HG02763 (cell line): ENCODE measurements around the gene NRBF2.
"Not testable (repeated sequence)": the region's sequence is repeated elsewhere in the genome, so short reads cannot be mapped to it uniquely, and the experiment has no call there.

ENCODE experiments used
- ATAC-seq: cut with Tn5 transposase; IDR thresholded peaks from one replicate; pipeline ENCODE4 v1.9.1; 2021; ENCODE audit warnings: mild to moderate bottlenecking, moderate library complexity; ENCODE audit not compliant: unreplicated experiment

NRBF2 gene

DNA sequence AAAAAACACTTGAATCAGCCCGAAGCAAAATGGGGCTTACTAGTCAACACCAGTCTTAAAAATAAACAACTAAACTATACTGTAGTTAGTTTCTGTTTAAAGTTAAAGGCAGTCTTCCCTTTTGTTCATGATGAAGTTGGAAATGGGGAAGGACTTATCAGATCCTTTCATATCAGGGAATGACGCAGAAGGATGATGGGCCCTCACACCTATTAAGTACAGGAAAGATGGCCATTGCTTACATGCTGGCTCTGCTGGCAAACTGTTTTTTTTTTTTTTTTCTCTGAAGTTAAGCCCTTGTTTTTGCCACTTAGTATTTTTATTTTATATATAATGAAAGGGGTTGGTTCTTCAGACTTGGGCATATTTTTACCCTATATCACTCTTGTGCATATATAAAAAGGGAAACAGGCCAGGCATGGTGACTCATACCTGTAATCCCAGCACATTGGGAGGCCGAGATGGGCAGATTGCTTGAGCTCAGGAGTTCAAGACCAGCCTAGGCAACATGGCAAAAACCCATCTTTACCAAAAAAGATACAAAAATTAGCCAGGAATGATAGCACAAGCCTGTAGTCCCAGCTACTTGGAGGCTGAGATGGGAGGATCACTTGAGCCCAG is 16.6 kb upstream of the NRBF2 start:
- ATAC-seq = no peak

DNA sequence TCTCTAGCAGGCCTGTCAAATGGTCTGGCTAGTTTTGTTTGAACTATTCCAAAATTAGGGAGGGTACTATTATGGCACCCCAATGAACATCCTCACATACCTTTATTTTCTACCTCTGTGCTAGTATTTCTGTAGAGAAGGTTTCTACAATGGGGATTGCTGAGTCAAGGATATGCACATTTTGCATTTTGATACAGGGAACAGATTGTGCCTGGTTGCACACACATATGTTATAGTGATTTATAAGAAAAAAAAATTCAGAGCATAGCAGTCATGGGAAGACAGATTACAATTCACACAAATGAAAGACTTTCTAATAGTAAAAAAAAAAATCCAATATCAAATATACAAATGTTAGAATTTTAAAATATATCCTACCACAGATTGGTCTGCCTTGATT is 14.1 kb upstream of the NRBF2 start:
- ATAC-seq = no peak

DNA sequence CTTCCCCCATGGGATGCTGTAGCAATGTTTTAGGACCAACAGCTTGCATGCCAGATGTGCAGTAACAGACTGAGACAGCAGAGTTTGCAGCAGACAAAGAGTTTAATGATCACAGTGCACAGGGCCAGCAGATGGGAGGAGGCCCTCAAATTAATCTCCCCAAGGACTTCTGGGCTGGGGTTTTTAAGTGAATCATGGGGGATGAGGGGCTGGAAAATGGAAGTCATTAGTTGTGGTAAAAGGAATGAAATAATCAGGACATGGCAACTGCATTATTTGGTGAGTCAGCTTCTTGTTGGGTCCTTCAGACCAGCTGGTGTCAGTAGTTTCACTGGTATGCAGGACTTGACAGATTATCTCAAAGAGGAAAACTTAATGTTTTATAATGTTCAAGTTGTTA is 12.6 kb upstream of the NRBF2 start:
- ATAC-seq = no peak

DNA sequence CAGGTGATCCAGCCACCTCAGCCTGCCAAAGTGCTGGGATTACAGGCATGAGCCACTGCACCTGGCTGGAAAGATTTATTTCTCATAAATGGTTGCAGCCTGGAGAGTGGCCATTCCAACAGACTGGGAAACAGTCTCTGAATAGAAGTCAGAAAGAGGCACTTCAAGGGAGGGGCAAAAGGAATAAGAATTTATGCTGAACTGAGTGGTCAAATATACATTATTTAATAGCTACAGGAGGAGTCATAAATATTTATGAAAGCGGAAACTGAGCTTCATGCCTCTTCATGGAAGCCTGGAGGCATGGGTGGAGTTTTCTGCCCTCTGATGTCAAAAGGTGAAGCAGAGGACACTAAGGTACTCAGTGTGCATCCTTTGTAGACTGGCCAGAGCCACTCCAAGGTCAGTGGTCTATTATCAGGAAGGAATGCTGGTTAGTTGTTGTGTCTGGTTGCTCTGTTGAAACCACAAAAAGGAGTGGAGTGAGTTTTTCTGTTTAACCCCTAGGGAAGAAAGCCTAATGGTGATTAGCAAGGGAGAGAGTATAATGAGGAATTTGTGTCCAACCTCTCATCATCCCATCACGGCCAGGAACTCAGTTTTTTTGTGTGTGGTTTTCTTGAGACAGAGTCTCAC is 9.3 kb upstream of the NRBF2 start:
- no peak for ATAC-seq

DNA sequence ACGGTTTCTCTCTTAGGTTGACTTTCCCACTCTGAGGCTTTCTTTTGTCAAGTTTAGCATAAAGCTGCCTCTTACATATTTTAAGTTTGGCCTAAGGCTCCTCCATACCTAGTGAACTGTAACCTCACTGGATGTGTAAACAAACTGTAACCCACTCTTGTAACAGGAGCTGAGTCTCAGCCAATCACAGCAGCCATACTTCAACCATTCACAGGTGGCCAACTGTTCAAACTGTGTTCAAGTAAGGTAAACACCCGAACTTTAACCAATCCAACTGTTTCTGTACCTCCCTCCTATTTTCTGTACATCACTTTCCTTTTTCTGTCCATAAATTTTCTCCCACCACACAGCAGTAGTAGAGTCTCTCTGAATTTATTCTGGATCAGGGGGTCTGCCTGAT is 7.7 kb upstream of the NRBF2 start:
- no peak for ATAC-seq

DNA sequence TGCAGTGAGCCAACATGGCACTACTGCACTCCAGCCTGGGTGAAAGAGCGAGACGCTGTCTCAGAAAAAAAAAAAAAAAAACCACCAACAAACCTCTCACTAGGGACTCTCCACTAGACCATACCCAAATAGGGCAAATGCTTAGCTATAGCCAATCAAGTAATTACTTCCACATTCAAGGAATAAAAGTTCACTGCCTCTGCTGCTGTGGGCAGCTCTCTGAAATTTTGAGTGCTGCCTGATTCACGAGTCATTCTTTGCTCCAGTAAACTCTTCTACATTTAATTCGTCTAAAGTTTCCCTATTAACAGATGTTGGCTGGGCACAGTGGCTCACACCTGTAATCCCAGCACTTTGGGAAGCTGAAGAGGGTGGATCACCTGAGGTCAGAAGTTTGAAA is 4.7 kb upstream of the NRBF2 start:
- ATAC-seq = no peak

DNA sequence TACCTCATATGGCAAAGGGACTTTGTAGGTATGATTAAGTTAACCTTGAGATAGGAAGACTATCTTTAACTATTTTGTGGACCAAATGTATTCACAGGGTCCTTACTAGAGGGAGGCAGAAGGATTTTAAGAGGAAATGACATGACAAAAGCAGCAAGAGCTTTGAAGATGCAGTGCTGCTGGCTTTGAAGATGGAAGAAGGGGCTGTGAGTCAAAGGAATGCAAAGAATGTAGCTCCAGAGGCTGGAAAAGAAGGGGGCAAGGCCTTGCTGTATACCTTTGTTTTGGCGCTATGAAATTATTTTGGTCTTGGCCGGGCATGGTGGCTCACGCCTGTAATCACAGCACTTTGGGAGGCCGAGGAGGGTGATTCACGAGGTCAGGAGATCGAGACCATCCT is 3.2 kb upstream of the NRBF2 start:
- ATAC-seq = no peak

DNA sequence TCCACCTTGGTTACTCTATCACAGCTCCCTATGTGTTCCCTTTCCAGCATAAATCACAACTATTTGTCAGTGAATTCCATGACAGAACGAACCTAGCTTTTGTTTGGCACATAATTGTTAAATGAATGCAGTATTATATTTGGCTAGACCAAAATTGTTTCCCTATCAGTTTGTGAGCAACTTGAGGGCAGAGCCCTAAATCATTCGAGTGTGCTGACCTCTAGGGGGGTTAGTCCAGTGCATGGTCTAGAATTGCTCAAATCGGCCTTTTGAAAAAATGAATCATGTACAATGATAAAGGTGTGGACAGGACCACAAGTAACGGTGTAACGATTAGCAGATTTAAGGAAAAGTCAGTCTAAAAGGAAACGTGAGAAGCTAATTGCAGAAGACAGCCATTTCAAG is 475 bp upstream of the NRBF2 start:
- ATAC-seq = no peak

DNA sequence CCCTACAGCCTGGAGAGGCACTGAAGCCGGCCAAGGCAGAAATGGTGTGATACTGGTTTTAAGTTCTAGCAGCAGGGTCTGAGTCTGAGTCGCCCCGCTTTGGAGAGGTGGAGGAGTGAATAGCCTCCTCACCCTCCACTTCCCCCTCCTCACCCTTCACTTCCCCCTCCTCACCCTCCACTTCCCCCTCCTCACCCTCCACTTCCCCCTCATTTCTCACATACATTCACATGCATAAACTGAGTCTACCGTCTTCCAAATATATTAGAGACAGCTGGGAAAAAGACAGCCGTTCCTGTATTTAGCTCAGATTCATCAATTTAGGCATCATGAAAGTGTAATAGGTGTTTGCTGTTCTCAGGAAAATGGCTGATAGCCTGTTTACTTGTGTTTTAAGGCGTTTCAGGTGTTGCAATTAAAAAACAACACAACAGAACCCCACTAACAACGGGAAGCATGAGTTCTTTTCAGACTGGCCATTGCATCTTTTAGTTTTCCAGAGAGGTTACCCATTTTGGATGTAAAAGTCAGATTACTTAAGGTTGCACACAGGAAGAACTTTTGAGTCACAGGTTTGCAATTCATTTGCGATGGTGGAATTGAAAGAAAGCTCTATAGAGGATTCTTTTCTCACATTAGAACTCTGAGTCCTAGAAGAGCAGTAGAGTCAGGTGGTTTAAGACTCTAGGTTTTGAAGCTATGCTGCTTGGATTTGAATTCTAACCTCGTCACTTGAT is 861 bp downstream of the NRBF2 start:
- no peak for ATAC-seq

DNA sequence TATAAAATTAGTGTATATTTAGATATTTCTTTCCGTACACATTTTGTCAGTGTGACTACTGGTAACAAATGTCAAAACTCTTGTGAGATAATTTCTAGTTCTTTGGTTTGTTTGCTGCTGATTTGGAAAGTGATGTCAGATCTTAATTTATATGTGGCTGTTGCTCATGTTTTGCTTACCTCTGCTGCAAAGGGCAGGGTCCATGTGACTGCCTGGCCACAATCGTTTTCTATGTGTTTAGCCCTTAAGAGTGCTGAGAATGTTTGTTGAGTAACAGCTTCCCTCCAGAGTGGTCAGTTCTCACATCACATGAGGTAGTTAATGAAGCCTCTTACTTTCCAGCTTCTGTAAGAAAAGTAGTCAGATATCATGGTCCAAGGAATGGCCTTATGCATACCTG is 4.2 kb downstream of the NRBF2 start:
- ATAC-seq = no peak

DNA sequence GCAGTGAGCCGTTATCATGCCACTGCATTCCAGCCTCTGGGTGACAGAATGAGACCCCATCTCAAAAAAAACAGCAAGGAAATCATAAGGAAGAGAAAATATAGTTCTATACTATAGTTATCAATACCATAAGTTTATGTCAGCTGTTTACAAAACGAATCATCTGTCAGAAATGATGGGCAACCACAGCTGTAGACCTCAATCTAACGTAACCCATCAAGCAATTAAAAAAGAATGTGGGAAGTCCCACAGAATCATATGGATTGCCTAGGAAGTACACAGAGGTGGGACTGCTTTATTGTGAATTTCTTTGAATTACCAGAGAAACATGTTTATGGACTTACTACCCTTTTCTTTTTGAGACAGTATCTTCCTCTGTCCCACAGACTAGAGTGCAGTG is 6.9 kb downstream of the NRBF2 start:
- no peak for ATAC-seq

DNA sequence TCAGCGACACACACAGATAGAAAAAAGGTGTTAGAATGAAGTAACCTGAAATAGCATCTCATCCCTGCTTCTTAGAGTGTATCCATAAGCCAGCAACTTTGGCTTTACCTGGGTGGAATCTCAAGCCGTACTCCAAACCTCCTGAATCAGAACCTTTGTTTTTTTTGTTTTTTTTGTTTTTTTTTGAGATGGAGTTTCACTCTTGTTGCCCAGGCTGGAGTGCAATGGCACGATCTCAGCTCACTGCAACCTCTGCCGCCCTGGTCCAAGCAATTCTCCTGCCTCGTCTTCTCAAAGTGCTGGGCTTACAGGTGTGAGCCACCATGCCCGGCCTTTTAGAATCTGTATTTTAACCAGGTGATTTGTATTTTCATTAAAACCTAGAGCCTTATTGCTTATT is 9.0 kb downstream of the NRBF2 start:
- ATAC-seq = no peak

DNA sequence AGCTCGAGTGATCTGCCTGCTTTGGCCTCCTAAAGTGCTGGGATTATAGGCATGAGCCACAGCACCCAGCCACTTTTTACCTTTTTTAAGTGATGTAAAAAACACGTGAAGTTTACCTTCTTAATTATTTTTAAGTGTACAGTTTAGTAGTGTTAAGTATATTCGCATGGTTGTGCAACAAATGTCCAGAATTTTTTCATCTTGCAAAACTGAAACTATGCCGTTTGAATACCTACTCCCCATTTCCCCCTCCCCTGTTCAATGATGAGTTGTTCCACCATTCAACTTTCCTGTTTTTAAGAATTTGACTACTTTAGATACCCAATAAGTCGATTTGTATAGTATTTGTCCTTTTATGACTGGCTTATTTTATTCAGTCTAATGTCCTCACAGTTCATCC is 10.9 kb downstream of the NRBF2 start:
- ATAC-seq = no peak

DNA sequence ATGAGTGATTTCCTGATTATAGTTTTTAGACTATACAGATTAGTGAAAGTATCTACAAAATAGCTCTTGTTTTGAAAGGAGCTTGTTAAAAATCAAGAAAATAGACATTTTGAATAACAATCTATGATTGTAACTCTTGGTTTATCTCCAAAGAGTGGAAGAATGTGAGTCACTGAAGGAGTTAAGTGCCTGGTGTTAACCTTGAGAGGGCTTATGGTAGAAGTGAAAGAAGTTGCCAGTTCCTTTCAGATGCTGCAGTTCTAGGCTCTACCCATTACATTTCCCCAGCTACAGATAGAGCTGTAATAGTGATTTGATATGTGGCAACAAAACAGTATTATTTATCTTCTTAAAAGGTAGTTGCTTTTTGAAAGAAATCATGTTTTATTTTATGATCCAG is 12.7 kb downstream of the NRBF2 start:
- no peak for ATAC-seq

DNA sequence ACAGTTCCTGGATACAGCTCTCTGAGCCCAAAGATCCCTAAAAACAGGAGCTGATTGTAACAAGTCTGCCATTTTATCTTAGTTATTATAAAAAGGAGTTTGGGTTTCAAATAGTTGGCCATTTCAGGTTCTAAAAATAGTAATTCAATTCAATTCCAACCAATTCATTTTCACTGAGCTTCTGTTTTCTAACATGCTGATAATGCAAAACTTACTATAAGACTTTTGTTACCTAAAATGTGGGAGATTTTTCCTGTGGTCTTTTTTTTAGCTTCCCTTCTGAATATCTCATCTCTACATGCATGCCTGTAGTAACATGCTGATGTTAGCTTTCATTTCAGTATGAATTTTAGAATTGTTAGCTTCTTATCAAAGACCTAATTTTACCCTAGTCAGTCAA is 13.4 kb downstream of the NRBF2 start:
- ATAC-seq = no peak

DNA sequence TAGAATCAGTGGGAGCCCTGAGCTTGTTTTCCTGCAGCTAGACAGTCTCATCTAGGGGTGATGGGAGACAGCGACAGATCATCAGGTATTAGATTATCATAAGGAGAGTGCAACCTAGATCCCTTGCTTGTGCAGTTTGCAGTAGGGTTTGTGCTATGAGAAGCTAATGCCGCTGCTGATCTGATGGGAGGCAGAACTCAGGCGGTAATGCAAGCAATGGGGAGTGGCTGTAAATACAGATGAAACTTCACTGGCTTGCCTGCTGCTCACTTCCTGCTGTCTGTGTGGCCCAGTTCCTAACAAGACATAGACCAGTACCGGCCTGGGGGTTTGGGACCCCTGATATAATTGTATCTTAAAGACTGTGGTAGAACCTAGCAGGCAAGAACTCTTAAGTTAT is 17.6 kb downstream of the NRBF2 start:
- ATAC-seq = no peak

DNA sequence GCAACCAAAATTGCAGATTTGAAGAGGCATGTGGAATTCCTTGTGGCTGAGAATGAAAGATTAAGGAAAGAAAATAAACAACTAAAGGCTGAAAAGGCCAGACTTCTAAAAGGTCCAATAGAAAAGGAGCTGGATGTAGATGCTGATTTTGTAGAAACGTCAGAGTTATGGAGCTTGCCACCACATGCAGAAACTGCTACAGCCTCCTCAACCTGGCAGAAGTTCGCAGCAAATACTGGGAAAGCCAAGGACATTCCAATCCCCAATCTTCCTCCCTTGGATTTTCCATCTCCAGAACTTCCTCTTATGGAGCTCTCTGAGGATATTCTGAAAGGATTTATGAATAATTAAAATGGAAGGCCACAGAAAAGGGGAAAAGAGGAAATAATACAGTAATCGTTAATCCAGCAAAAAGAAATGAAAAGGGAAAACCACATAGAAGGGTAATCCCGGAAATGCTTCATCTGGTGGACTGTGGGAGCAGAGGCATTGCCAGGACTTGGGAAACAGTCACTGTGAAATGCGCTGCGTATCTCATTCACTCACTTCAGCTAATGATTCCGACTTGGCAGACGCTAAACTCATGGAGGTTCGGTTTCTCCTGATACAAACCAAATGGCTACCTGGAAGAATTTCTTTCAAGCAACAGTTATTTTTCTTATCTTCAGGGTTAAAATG is 20.9 kb downstream of the NRBF2 start:
- ATAC-seq = not testable (repeated sequence)

DNA sequence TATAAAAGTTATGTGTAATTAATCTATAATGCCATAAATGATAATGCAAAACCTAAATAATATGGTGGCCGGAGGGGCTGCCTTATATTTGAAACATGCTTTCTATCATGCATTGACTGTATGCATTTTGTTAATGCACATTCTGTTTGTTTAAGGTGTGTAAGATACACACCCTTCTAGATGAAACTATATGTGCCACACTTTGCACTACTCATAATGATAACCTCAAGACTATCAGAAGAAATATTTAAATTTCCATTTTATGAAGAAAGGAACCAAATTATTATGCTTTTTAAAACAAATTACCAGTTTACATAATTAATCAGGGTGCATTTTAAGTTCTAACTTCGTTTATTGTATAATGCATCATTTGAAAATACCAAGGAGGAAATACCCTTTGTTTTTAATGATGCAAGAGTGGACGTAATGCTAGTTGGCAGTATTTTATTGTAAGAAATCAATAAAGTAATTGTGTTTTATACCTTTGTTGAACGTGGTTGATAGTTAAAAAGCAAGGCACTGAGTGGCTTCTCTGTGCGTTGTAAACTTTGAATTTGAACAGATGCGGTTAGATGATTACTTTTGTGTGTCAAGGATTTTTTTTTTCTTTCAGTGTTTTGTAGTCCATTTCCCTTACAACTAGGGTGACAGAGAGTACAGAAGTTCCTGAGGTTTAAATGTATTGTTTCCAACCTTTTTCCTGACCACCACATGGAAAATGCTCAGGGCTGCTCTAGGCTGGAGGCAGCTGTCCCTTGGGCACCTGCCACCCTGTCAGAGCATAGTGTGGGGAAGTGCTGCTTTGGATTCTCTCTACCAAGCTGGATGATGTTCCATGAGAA is 21.6 kb downstream of the NRBF2 start:
- no peak for ATAC-seq

DNA sequence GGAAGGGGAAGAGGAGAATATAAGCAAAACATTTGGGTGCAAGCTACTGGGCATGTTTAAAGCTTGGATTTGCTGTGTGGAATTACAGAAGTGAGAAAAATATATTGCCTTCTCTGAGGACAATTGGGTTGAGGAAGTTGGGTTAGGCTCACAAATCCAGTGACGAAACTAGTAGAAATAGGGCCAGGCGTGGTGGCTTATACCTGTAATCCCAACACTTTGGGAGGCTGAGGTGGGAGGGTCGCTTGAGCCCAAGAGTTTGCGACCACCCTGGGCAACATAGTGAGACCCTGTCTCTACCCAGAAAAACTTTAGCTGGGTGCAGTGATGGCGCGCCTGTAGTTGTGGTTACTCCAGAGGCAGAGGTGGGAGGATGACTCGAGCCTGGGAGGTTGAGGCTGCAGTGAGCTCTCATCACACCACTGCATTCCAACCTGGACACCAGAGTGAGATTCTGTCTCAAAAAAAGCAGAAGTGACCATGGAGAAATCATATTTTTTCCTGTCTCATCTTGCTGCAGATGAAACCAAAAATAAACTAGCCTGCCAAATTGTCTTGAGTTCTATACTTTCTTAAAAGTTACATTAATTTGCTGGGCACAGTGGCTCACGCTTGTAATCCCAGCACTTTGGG is 22.4 kb downstream of the NRBF2 start:
- no peak for ATAC-seq

DNA sequence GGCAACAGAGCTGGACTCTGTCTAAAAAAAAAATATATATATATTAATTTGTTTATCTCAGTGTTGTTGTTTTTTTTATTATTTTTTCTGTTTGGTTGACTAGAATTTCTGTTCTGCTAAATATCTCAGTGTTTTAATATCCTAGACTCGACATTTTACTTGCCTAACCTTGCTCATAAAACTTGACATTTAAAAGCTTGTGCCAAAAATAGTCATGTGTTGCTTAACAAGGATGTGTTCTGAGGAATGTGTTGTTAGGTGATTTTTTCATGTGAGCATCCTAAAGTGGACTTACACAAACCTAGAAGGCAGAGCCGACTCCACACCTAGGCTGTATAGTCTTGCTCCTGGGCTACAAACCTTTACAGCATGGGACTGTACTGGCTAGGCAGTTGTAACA is 23.1 kb downstream of the NRBF2 start:
- no peak for ATAC-seq
